Liver (tissue), 9 donors: Measurements from ENCODE around the gene MBNL3. TPM values are rescaled to one million over a fixed set of nuclear protein-coding genes. Genes with fewer than 3 reads are reported as not detected.

ENCODE experiments used
- DNase-seq: peaks from one replicate; pipeline ENCODE4 v3.0.0-alpha.2; 2017; ENCODE audit warnings: low spot score
- H3K27ac ChIP-seq, 2 donors: one replicate each; pipeline ENCODE4 v1.7.0; 2013; ENCODE audit warnings: inconsistent platforms in 2 of 2, low read length in 2 of 2, control low read depth in 1 of 2, low read depth in 1 of 2, mild to moderate bottlenecking in 1 of 2
- H3K27me3 ChIP-seq, 4 donors: one replicate each; pipeline versions ENCODE4 v1.6.1 to v1.7.0; 2013; ENCODE audit warnings: low read length in 3 of 4, inconsistent platforms in 1 of 4, mild to moderate bottlenecking in 1 of 4, moderate library complexity in 1 of 4; ENCODE audit not compliant: control insufficient read depth in 4 of 4, insufficient read depth in 4 of 4
- H3K36me3 ChIP-seq, 4 donors: one replicate each; pipeline versions ENCODE4 v1.6.1 to v1.7.0; 2013; ENCODE audit warnings: low read length in 3 of 4, mild to moderate bottlenecking in 3 of 4, low read depth in 1 of 4, moderate library complexity in 1 of 4; ENCODE audit not compliant: control insufficient read depth in 4 of 4, insufficient read depth in 3 of 4
- H3K4me1 ChIP-seq, 4 donors: one replicate each; pipeline versions ENCODE4 v1.6.1 to v1.7.0; 2013; ENCODE audit warnings: low read length in 3 of 4, mild to moderate bottlenecking in 3 of 4, moderate library complexity in 1 of 4; ENCODE audit not compliant: control insufficient read depth in 4 of 4, insufficient read depth in 4 of 4
- H3K4me3 ChIP-seq, 3 donors: one replicate each; pipeline versions ENCODE4 v1.6.1 to v1.7.0; 2013; ENCODE audit warnings: low read length in 3 of 3, control low read depth in 1 of 3, low read depth in 1 of 3, mild to moderate bottlenecking in 1 of 3
- H3K9ac ChIP-seq, 2 donors: one replicate each; pipeline ENCODE4 v1.7.0; 2013; ENCODE audit warnings: low read length in 2 of 2, mild to moderate bottlenecking in 2 of 2, moderate library complexity in 2 of 2, control low read depth in 1 of 2, low read depth in 1 of 2
- H3K9me3 ChIP-seq, 4 donors: one replicate each; pipeline versions ENCODE4 v1.6.1 to v1.7.0; 2013; ENCODE audit warnings: low read length in 3 of 4; ENCODE audit not compliant: control insufficient read depth in 4 of 4
- ATF3 ChIP-seq: IDR thresholded peaks from 2 replicates; pipeline ENCODE4 v1.6.1; 2016; ENCODE audit warnings: antibody characterized with exemption
- CTCF ChIP-seq: fragments of 150-350 bp; IDR thresholded peaks from 2 replicates; pipeline ENCODE4 v1.5.1; 2017; ENCODE audit warnings: improper control_type of control experiment, low read depth, low read length; ENCODE audit not compliant: missing input control
- EGR1 ChIP-seq, 2 donors: IDR thresholded peaks; 2 replicates each; pipeline ENCODE4 v1.6.1; 2016 to 2018; ENCODE audit warnings: antibody characterized with exemption in 2 of 2, low read depth in 2 of 2
- FOXA1 ChIP-seq: IDR thresholded peaks from 2 replicates; pipeline ENCODE4 v1.6.1; 2016; ENCODE audit warnings: antibody characterized with exemption
- FOXA2 ChIP-seq: IDR thresholded peaks from 2 replicates; pipeline ENCODE4 v1.6.1; 2016; ENCODE audit warnings: antibody characterized with exemption
- GABPA ChIP-seq, 2 donors: IDR thresholded peaks in 1 of 2; conservative IDR thresholded peaks in 1 of 2; 2 replicates each; pipeline ENCODE4 v1.6.1; 2016; ENCODE audit warnings: antibody characterized with exemption in 2 of 2, mild to moderate bottlenecking in 1 of 2, moderate library complexity in 1 of 2
- HNF4A ChIP-seq, 2 donors: conservative IDR thresholded peaks; 2 replicates each; pipeline ENCODE4 v1.6.1; 2016; ENCODE audit warnings: antibody characterized with exemption in 2 of 2, mild to moderate bottlenecking in 2 of 2
- HNF4G ChIP-seq: IDR thresholded peaks from 2 replicates; pipeline ENCODE4 v1.6.1; 2016; ENCODE audit warnings: antibody characterized with exemption
- JUND ChIP-seq, 2 donors: IDR thresholded peaks; 2 replicates each; pipeline ENCODE4 v1.6.1; 2016; ENCODE audit warnings: antibody characterized with exemption in 2 of 2
- MAX ChIP-seq: IDR thresholded peaks from 2 replicates; pipeline ENCODE4 v1.6.1; 2016; ENCODE audit warnings: antibody characterized with exemption
- NR2F2 ChIP-seq: IDR thresholded peaks from 2 replicates; pipeline ENCODE4 v1.6.1; 2016; ENCODE audit warnings: antibody characterized with exemption
- RAD21 ChIP-seq, 2 donors: IDR thresholded peaks; 2 replicates each; pipeline ENCODE4 v1.6.1; 2016; ENCODE audit warnings: antibody characterized with exemption in 2 of 2, mild to moderate bottlenecking in 2 of 2
- REST ChIP-seq: IDR thresholded peaks from 2 replicates; pipeline ENCODE4 v1.6.1; 2016; ENCODE audit warnings: antibody characterized with exemption, mild to moderate bottlenecking
- RXRA ChIP-seq, 2 donors: IDR thresholded peaks; 2 replicates each; pipeline ENCODE4 v1.6.1; 2017 to 2018; ENCODE audit warnings: antibody characterized with exemption in 2 of 2, mild to moderate bottlenecking in 1 of 2
- SP1 ChIP-seq: IDR thresholded peaks from 2 replicates; pipeline ENCODE4 v1.6.1; 2018; ENCODE audit warnings: antibody characterized with exemption, mild to moderate bottlenecking
- TAF1 ChIP-seq: conservative IDR thresholded peaks from 2 replicates; pipeline ENCODE4 v1.6.1; 2016; ENCODE audit warnings: antibody characterized with exemption, mild to moderate bottlenecking
- YY1 ChIP-seq: IDR thresholded peaks from 2 replicates; pipeline ENCODE4 v1.6.1; 2016; ENCODE audit warnings: antibody characterized with exemption, mild to moderate bottlenecking
- ZBTB33 ChIP-seq: IDR thresholded peaks from 2 replicates; pipeline ENCODE4 v1.6.1; 2016; ENCODE audit warnings: antibody characterized with exemption
- WGBS: extraction: QIAGEN DNeasy Blood & Tissue Kit; methylation state at CpG from one replicate; pipeline ENCODE4 v1.1.7; 2013; 5-methylcytosine and 5-hydroxymethylcytosine counted together
- polyA plus RNA-seq, 2 donors: library from polyadenylated mRNA; stranded (reverse) in 1 of 2; unstranded in 1 of 2; fragments of 200-250 nt in 1 of 2; fragments of >200 nt in 1 of 2; fragmentation: Nextera tagmentation in 1 of 2; extraction: Ambion mirVana in 1 of 2; gene quantifications; one replicate each; pipeline versions ENCODE4 v1.2.1 to v1.2.3, GENCODE V29; 2013 to 2015
- total RNA-seq, 2 donors: library from RNA; depleted of rRNA; stranded (reverse); fragments of >200 nt; gene quantifications; one replicate each; pipeline ENCODE4 v1.2.3, GENCODE V29; 2014
- donor health status: healthy.
- donor health status: healthy.
- donor health status: healthy.
- donor health status: healthy.
- donor health status: healthy.

The MBNL3 gene
- total and polyA plus RNA-seq, 4 donors, result 20.6 to 149 (median 82.3) TPM

GRCh38 chrX:132388371-132388770 is 100.5 kb downstream of the MBNL3 start:
- no peak for DNase-seq
- Histone ChIP-seq H3K4me3 (no peak overlapping the region), H3K36me3 (peaks cover 2 to 10% (median 7%) of the 10 kb centered on the region in 4 donors), H3K9ac (no peak overlapping the region), H3K9me3 (no peaks in the 10 kb centered on the region), H3K4me1 (peaks cover 0 to 2% (median 0%) of the 10 kb centered on the region in 4 donors), H3K27me3 (peaks cover 0 to 2% (median 0%) of the 10 kb centered on the region in 4 donors), H3K27ac (no peak overlapping the region)
- 60% methylated on average over 3 of the region's 3 CpGs for WGBS
- no peak for TF ChIP-seq FOXA1
- no peak for TF ChIP-seq ZBTB33
- no peak for TF ChIP-seq HNF4A (conservative IDR thresholded peaks at IDR 0.05)
- TF ChIP-seq FOXA2, result no peak
- TF ChIP-seq HNF4G, result no peak
- no peak for TF ChIP-seq GABPA (IDR thresholded peaks at IDR 0.05 in 1 of 2, conservative IDR thresholded peaks at IDR 0.05 in 1 of 2)
- no peak for TF ChIP-seq REST
- no peak for TF ChIP-seq CTCF
- no peak for TF ChIP-seq YY1
- no peak for TF ChIP-seq TAF1
- TF ChIP-seq ATF3, result no peak
- TF ChIP-seq JUND (IDR thresholded peaks at IDR 0.05), result no peak
- no peak for TF ChIP-seq SP1
- no peak for TF ChIP-seq MAX
- no peak for TF ChIP-seq RXRA (IDR thresholded peaks at IDR 0.05)
- no peak for TF ChIP-seq EGR1 (IDR thresholded peaks at IDR 0.05; ENCODE audit: low read depth in 2 of 2)
- no peak for TF ChIP-seq RAD21 (IDR thresholded peaks at IDR 0.05)
- TF ChIP-seq NR2F2, result no peak
